HCT116 (cell line): ENCODE measurements around the gene NF1. TPM values are rescaled to one million over a fixed set of nuclear protein-coding genes. Genes with fewer than 3 reads are reported as not detected.

Source experiments
- ATAC-seq: fragments of 200-7000 bp; cut with Tn5 transposase; 2 replicates; pipeline ENCODE4 v1.9.1; 2020; ENCODE audit warnings: mild to moderate bottlenecking, moderate library complexity
- BruUV-seq: library from RNA; stranded (reverse); fragments of 400-500 nt; replicated peaks from 2 replicates; lab custom pipeline; 2021; lab: Mats Ljungman, UMichigan
- CTCF ChIA-PET: fragments of 300-600 bp; sonication (Branson Sonifier 250); formaldehyde crosslinking; loops from one replicate; lab custom pipeline; 2021; ENCODE audit warnings: antibody characterized with exemption; lab: Charles Lee
- POLR2A ChIA-PET: fragments of 300-600, 350-600 bp; sonication (Branson Sonifier 250); formaldehyde crosslinking; loops from one replicate; lab custom pipeline; 2021; ENCODE audit warnings: antibody characterized with exemption; lab: Charles Lee
- RAD21 ChIA-PET, 2 experiments: fragments of 300-600 bp; sonication (Branson Sonifier 250); formaldehyde crosslinking; loops; one replicate each; lab custom pipeline; 2023; ENCODE audit warnings: low total read pairs in 2 of 2; ENCODE audit not compliant: uncharacterized antibody in 2 of 2, unreplicated experiment in 2 of 2, low non-redundant PET in 1 of 2; lab: Charles Lee
- DNase-seq: peaks from one replicate; pipeline ENCODE4 v3.0.0-alpha.2; 2010; ENCODE audit warnings: low read depth, low spot score
- H2AFZ ChIP-seq: fragments of 200-600 bp; shearing (Covaris generic), sonication (generic); 2 replicates; pipeline ENCODE4 v1.6.1; 2017; ENCODE audit warnings: low read depth, mixed run types, mixed read lengths, antibody characterized with exemption, low read length; ENCODE audit not compliant: poor library complexity, severe bottlenecking
- H3K27ac ChIP-seq: 2 replicates; pipeline ENCODE4 v1.5.1; 2012; ENCODE audit warnings: low read depth, low read length
- H3K27me3 ChIP-seq: fragments of 200-600 bp; sonication (generic); 2 replicates; pipeline ENCODE4 v1.6.1; 2016; ENCODE audit warnings: mixed run types, low read length, mixed read lengths; ENCODE audit not compliant: insufficient read depth
- H3K36me3 ChIP-seq, 2 experiments: fragments of 200-500 bp in 1 of 2; fragments of 200-600 bp in 1 of 2; sonication (Bioruptor generic) in 1 of 2; sonication (generic) in 1 of 2; 2 replicates each; pipeline versions ENCODE4 v1.5.1 to v1.6.1; 2014 to 2016; ENCODE audit warnings: low read length in 2 of 2, inconsistent platforms in 1 of 2, mixed read lengths in 1 of 2, mixed run types in 1 of 2; ENCODE audit not compliant: insufficient read depth in 2 of 2, control insufficient read depth in 1 of 2
- H3K4me1 ChIP-seq, 2 experiments: fragments of 200-600 bp in 1 of 2; sonication (generic) in 1 of 2; 2 replicates each; pipeline versions ENCODE4 v1.5.1 to v1.6.1; 2012 to 2017; ENCODE audit warnings: low read length in 2 of 2, inconsistent platforms in 1 of 2, mild to moderate bottlenecking in 1 of 2, mixed read lengths in 1 of 2, mixed run types in 1 of 2, moderate library complexity in 1 of 2; ENCODE audit not compliant: insufficient read depth in 2 of 2, control insufficient read depth in 1 of 2
- H3K4me2 ChIP-seq: fragments of 200-600 bp; sonication (generic); 2 replicates; pipeline ENCODE4 v1.6.1; 2017; ENCODE audit warnings: mixed run types, low read length, mixed read lengths
- H3K4me3 ChIP-seq, 2 experiments: fragments of 200-600 bp in 1 of 2; sonication (generic) in 1 of 2; replicated peaks in 1 of 2; 2 replicates each; pipeline ENCODE4 v1.5.1; 2011 to 2016; ENCODE audit warnings: low read length in 2 of 2, control low read depth in 1 of 2, low read depth in 1 of 2, mild to moderate bottlenecking in 1 of 2, mixed read lengths in 1 of 2, mixed run types in 1 of 2
- H3K79me2 ChIP-seq: fragments of 200-600 bp; sonication (generic); 2 replicates; pipeline ENCODE4 v1.6.1; 2017; ENCODE audit warnings: mild to moderate bottlenecking, mixed run types, low read length, moderate library complexity, mixed read lengths; ENCODE audit not compliant: insufficient read depth
- H3K9ac ChIP-seq: fragments of 200-600 bp; sonication (generic); 2 replicates; pipeline ENCODE4 v1.6.1; 2016; ENCODE audit warnings: low read length, mixed read lengths
- H3K9me2 ChIP-seq: fragments of 200-600 bp; sonication (generic), shearing (Covaris generic); 2 replicates; pipeline ENCODE4 v1.6.1; 2017; ENCODE audit warnings: mixed run types, mild to moderate bottlenecking, moderate library complexity; ENCODE audit not compliant: insufficient read depth
- H3K9me3 ChIP-seq, 2 experiments: fragments of 200-500 bp in 1 of 2; fragments of 200-600 bp in 1 of 2; sonication (Bioruptor generic) in 1 of 2; sonication (generic) in 1 of 2; 2 replicates each; pipeline ENCODE4 v1.6.1; 2014 to 2017; ENCODE audit warnings: low read length in 2 of 2, mixed read lengths in 2 of 2, inconsistent platforms in 1 of 2, low read depth in 1 of 2, mild to moderate bottlenecking in 1 of 2, mixed run types in 1 of 2, moderate library complexity in 1 of 2; ENCODE audit not compliant: control insufficient read depth in 1 of 2, insufficient read depth in 1 of 2
- H4K20me1 ChIP-seq: fragments of 200-600 bp; sonication (generic), shearing (Covaris generic); 2 replicates; pipeline ENCODE4 v1.6.1; 2017; ENCODE audit warnings: mixed run types, mild to moderate bottlenecking, moderate library complexity; ENCODE audit not compliant: insufficient read depth
- CEBPB ChIP-seq: IDR thresholded peaks from 2 replicates; pipeline ENCODE4 v1.6.1; 2012; ENCODE audit warnings: low read depth
- CTCF ChIP-seq, 3 experiments: fragments of 200-600 bp in 1 of 3; sonication (generic) in 1 of 3; IDR thresholded peaks in 2 of 3; conservative IDR thresholded peaks in 1 of 3; 2 replicates each; pipeline ENCODE4 v1.5.1; 2012 to 2017; ENCODE audit warnings: low read depth in 2 of 3, low read length in 2 of 3, antibody characterized with exemption in 1 of 3, borderline replicate concordance in 1 of 3, control low read depth in 1 of 3, mild to moderate bottlenecking in 1 of 3, mixed read lengths in 1 of 3, mixed run types in 1 of 3, moderate library complexity in 1 of 3; ENCODE audit not compliant: insufficient read depth in 1 of 3
- EGR1 ChIP-seq: IDR thresholded peaks from 2 replicates; pipeline ENCODE4 v1.6.1; 2012; ENCODE audit warnings: low read depth
- EZH2 ChIP-seq: fragments of 200-600 bp; sonication (generic); IDR thresholded peaks from 2 replicates; pipeline ENCODE4 v1.6.1; 2017; ENCODE audit warnings: antibody characterized with exemption, mixed run types
- JUND ChIP-seq: IDR thresholded peaks from 2 replicates; pipeline ENCODE4 v1.6.1; 2012
- RAD21 ChIP-seq: IDR thresholded peaks from 2 replicates; pipeline ENCODE4 v1.6.1; 2012; ENCODE audit warnings: low read depth, mild to moderate bottlenecking
- YY1 ChIP-seq: IDR thresholded peaks from 2 replicates; pipeline ENCODE4 v1.6.1; 2011; ENCODE audit warnings: low read length, low read depth, moderate library complexity, mild to moderate bottlenecking; ENCODE audit not compliant: insufficient replicate concordance; ENCODE audit errors: extremely low read depth
- ZFX ChIP-seq: fragments of 450-650 bp; IDR thresholded peaks from 2 replicates; pipeline ENCODE4 v1.6.1; 2017
- ZNF274 ChIP-seq: fragments of 200-500 bp; sonication (Bioruptor generic); IDR thresholded peaks from 2 replicates; pipeline ENCODE4 v1.6.1; 2014; ENCODE audit warnings: mild to moderate bottlenecking, low read depth, low read length, inconsistent platforms
- intact Hi-C: fragments of 100-400 bp; cut with micrococcal nuclease; formaldehyde crosslinking; loops from 2 replicates; pipeline ENCODE4 v1.10.0; 2022
- total RNA-seq: library from RNA; stranded (reverse); gene quantifications from one replicate; pipeline ENCODE4 v1.2.1, GENCODE V29; 2021; ENCODE audit not compliant: unreplicated experiment

Gene NF1
- total RNA-seq, 1 experiment from 2014 or later, result 20.8 TPM

- Histone ChIP-seq H3K27me3 (no peaks in the 10 kb centered on the region), H3K9ac (no peak overlapping the region), H3K4me2 (no peak overlapping the region), H3K79me2 (no peaks in the 10 kb centered on the region), H3K9me2 (no peaks in the 10 kb centered on the region), H3K27ac (no peak overlapping the region), H2AFZ (no peak overlapping the region), H3K4me3 (no peak overlapping the region), H3K4me1 (no peaks in the 10 kb centered on the region), H4K20me1 (no peaks in the 10 kb centered on the region), H3K9me3 (no peaks in the 10 kb centered on the region), H3K36me3 (no peaks in the 10 kb centered on the region)
- intact Hi-C loops, result no loop called here
- no peak for DNase-seq
- ATAC-seq, result peak; percentile 89
- no TSS peak for BruUV-seq
- RAD21 ChIA-PET, result interaction anchor here in 1 of 2 experiments (1.2 kb wide), 1 partner anchor 49 kb away, joined by 3 read pairs; no protein-coding TSS in a partner anchor
- CTCF ChIA-PET, result no interaction called here
- POLR2A ChIA-PET, result interaction anchor here (0.9 kb wide), 1 partner anchor 33 kb away, joined by 3 read pairs; the partner anchor contains the start of gene NF1
- TF ChIP-seq JUND, result no peak
- TF ChIP-seq EZH2, result no peak
- TF ChIP-seq RAD21, result peak; percentile 33
- peak in 2 of 3 experiments; percentile 44 to 48; a peak in 4 of 6 replicates for TF ChIP-seq CTCF (IDR thresholded peaks at IDR 0.05 in 2 of 3, conservative IDR thresholded peaks at IDR 0.05 in 1 of 3; ENCODE audit: borderline replicate concordance in 1 of 3, insufficient read depth in 1 of 3, low read depth in 2 of 3, low read length in 2 of 3)
- no peak for TF ChIP-seq ZNF274
- TF ChIP-seq ZFX, result no peak
- no peak for TF ChIP-seq CEBPB
- no peak for TF ChIP-seq EGR1
- no peak for TF ChIP-seq YY1
Measured at GRCh38 chr17:31061678-31062077, 33.1 kb upstream of the NF1 start.
